ENCODE results near the gene NRF1.

The NRF1 gene

GRCh38 chr7:129771201-129771927, 159.8 kb downstream of the NRF1 start:
- DNase-seq (ENCODE audit: low read depth): no peak

- no peak for DNase-seq (ENCODE audit: low read depth)
Measured at GRCh38 chr7:129771928-129772479, 160.5 kb downstream of the NRF1 start.

- DNase-seq (ENCODE audit: low read depth): no peak
Measured at GRCh38 chr7:129772646-129773280, 161.2 kb downstream of the NRF1 start.

GRCh38 chr7:129773328-129773731, 161.8 kb downstream of the NRF1 start:
- no peak for DNase-seq (ENCODE audit: low read depth)

GRCh38 chr7:129773871-129774270, 162.4 kb downstream of the NRF1 start:
- no peak for DNase-seq (ENCODE audit: low read depth)

GRCh38 chr7:129774359-129774758, 162.8 kb downstream of the NRF1 start:
- no peak for DNase-seq (ENCODE audit: low read depth)

- no peak for DNase-seq (ENCODE audit: low read depth)
Measured at GRCh38 chr7:129774871-129775694, 163.6 kb downstream of the NRF1 start.

- DNase-seq (ENCODE audit: low read depth): no peak
Measured at GRCh38 chr7:129775695-129776361, 164.3 kb downstream of the NRF1 start.

- no peak for DNase-seq (ENCODE audit: low read depth)
Measured at GRCh38 chr7:129776362-129776722, 164.8 kb downstream of the NRF1 start.

- no peak for DNase-seq (ENCODE audit: low read depth)
Measured at GRCh38 chr7:129777195-129777844, 165.8 kb downstream of the NRF1 start.

- no peak for DNase-seq (ENCODE audit: low read depth)
Measured at GRCh38 chr7:129777993-129778769, 166.7 kb downstream of the NRF1 start.

- DNase-seq (ENCODE audit: low read depth): no peak
Measured at GRCh38 chr7:129778770-129779601, 167.5 kb downstream of the NRF1 start.

- no peak for DNase-seq (ENCODE audit: low read depth)
Measured at GRCh38 chr7:129779602-129780256, 168.2 kb downstream of the NRF1 start.

- peak; percentile 59 for DNase-seq (ENCODE audit: low read depth)
Measured at GRCh38 chr7:129780257-129780973, 168.9 kb downstream of the NRF1 start.

- DNase-seq (ENCODE audit: low read depth): no peak
Measured at GRCh38 chr7:129780974-129781927, 169.7 kb downstream of the NRF1 start.

- DNase-seq (ENCODE audit: low read depth): no peak
Measured at GRCh38 chr7:129781928-129782817, 170.7 kb downstream of the NRF1 start.
